Measurements from ENCODE around the gene PLAGL2. TPM values are rescaled to one million over a fixed set of nuclear protein-coding genes. Genes with fewer than 3 reads are reported as not detected.

PLAGL2 gene
- total RNA-seq, 1 donor from 2014 or later, result 16.5 TPM

DNA sequence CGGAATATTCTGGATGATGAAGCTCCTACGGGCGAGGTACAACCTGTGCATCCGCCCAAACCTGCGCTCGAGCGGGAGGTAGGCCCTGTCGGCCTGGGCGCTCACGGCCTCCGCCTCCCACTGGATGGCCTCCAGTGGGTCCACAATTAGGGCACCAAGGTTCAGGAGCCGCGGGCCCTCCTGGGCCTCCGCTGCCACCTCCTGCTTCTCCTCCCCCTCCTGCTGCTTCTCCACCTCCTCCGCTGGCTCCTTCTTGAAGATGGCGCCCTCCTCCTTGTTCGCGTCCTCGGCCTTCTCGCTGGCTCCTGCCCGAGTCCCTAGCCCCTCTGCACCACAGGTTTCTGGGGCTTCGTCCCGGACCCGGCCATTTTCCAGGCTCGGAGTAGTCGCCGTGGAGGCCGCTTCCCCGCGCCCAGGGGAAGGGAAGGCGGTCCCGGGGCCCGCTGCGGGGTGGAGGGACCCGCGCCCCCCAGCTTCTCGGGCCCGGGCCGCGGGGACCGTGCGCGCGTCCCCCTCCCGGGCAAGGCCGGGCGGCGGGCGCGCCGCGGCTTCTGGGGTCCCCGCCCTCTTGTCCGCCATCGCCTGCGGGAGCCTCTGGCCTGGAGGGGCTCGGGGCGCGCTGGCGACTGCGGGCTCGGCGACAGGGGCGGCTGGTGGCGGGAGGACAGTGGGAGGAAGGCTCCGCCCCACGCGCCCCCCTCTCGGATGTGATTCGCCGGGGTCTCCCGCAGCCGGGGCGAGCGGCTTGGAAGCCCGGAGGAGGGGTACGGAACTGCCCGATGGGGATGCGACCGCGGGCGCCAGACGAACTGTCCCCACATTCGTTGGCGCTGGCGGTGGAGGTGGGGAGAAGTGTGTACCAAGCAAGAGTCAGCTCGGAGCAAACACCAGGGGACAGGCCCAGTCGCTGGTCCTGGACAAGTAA lies 17.6 kb downstream of the PLAGL2 start:
- H3K4me1 ChIP-seq, result peaks cover 15% of the 10 kb centered on the region
- H3K4me3 ChIP-seq, result peak overlapping the region; percentile 74
- TF ChIP-seq, protein P1, sequence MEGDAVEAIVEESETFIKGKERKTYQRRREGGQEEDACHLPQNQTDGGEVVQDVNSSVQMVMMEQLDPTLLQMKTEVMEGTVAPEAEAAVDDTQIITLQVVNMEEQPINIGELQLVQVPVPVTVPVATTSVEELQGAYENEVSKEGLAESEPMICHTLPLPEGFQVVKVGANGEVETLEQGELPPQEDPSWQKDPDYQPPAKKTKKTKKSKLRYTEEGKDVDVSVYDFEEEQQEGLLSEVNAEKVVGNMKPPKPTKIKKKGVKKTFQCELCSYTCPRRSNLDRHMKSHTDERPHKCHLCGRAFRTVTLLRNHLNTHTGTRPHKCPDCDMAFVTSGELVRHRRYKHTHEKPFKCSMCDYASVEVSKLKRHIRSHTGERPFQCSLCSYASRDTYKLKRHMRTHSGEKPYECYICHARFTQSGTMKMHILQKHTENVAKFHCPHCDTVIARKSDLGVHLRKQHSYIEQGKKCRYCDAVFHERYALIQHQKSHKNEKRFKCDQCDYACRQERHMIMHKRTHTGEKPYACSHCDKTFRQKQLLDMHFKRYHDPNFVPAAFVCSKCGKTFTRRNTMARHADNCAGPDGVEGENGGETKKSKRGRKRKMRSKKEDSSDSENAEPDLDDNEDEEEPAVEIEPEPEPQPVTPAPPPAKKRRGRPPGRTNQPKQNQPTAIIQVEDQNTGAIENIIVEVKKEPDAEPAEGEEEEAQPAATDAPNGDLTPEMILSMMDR (IDR thresholded peaks at IDR 0.05), result no peak
- TF ChIP-seq EZH2 (IDR thresholded peaks at IDR 0.05) (no peak), EZH2phosphoT487 (IDR thresholded peaks at IDR 0.05) (no peak)
- peak; percentile 90 for DNase-seq (ENCODE audit: low spot score)
- Mint-ChIP-seq H3K4me1 (peaks cover 17% of the 10 kb centered on the region), H3K27ac (peak overlapping the region; percentile 27), H3K27me3 (ENCODE audit: insufficient read depth, low read depth) (peaks cover 10% of the 10 kb centered on the region), H3K36me3 (peaks cover 11% of the 10 kb centered on the region), H3K9me3 (no peaks in the 10 kb centered on the region), H3K4me3 (peak overlapping the region; percentile 84)
- H4K20me1 ChIP-seq (ENCODE audit: low read depth), result peaks cover 42% of the 10 kb centered on the region
- H3F3A ChIP-seq (ENCODE audit: low read depth), result peaks cover 29% of the 10 kb centered on the region
- H3K9ac ChIP-seq, result peak overlapping the region; percentile 63
- peak overlapping the region; percentile 35 for H3K27ac ChIP-seq
- H3K36me3 ChIP-seq, result no peaks in the 10 kb centered on the region
- peak overlapping the region; percentile 78 for H3K4me2 ChIP-seq
- H2AFZ ChIP-seq (replicated peaks), result peak overlapping the region; percentile 86
- no peaks in the 10 kb centered on the region for H3K9me3 ChIP-seq (ENCODE audit: low read depth)
- H3K79me2 ChIP-seq (ENCODE audit: low read depth), result peaks cover 24% of the 10 kb centered on the region
- no peaks in the 10 kb centered on the region for H3K27me3 ChIP-seq

DNA sequence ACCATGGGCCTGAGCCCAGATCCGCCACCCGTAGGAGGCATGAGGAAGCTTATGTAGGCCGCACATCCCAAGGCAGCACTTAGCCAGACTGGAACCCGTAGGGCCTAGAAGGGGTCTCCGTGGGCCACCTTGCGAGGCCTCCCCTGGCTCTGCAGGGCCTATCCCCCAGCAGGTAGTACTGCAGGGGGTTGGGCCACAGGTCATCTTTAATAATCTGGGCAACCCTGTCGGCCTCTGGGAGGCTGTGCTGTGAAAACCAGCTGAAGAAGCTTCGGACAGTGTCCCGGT lies 18.5 kb downstream of the PLAGL2 start:
- Histone ChIP-seq H3K9me3 (ENCODE audit: low read depth) (no peaks in the 10 kb centered on the region), H3K36me3 (no peaks in the 10 kb centered on the region), H3K4me3 (peak overlapping the region; percentile 74), H4K20me1 (ENCODE audit: low read depth) (peaks cover 33% of the 10 kb centered on the region), H3F3A (ENCODE audit: low read depth) (peaks cover 29% of the 10 kb centered on the region), H3K27ac (no peak overlapping the region), H3K9ac (no peak overlapping the region), H3K4me2 (peak overlapping the region; percentile 78), H3K79me2 (ENCODE audit: low read depth) (peaks cover 16% of the 10 kb centered on the region), H3K4me1 (peaks cover 15% of the 10 kb centered on the region), H3K27me3 (no peaks in the 10 kb centered on the region), H2AFZ (replicated peaks) (no peak overlapping the region)
- Mint-ChIP-seq H3K27me3 (ENCODE audit: insufficient read depth, low read depth) (peaks cover 10% of the 10 kb centered on the region), H3K4me1 (peaks cover 17% of the 10 kb centered on the region), H3K4me3 (peak overlapping the region; percentile 87), H3K27ac (no peak overlapping the region), H3K36me3 (peaks cover 6% of the 10 kb centered on the region), H3K9me3 (no peaks in the 10 kb centered on the region)
- TF ChIP-seq EZH2phosphoT487 (IDR thresholded peaks at IDR 0.05) (no peak), EZH2 (IDR thresholded peaks at IDR 0.05) (no peak)
- TF ChIP-seq, protein P1 (IDR thresholded peaks at IDR 0.05), result no peak
- no peak for DNase-seq (ENCODE audit: low spot score)

DNA sequence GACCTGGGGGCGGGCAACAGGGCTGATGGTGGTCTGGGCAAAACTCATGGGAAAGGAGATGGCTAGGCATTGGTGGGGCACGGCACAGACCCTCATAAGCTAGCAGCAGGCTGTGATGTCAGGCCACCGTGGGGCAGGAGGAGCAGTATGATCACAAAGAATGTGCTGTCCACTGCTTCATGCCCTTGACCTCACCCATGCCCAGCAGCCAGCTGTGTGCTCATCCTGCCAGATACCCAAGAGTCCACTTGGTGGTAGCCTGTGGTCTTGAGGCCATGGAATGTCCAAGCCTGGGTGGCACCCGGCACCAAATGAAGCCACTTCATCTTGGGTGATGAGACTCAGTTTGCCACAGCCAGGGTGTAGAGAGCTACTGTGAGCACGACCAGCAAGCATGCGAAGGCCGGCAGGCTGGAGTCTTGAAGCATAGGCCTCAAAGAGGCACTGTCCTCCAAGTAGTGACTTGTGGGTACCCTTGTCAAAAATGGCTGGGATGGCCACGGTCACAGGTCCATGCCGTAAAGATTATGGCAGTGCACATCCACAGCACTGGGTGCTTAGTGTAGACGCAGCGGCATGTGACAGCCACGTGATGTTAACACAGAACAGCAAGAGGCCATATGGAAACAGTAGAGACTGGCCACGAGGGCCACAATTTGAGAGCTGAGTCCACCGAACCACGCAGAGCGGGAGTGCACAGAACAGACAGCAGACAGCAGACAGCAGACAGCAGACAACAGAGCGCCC lies 19.0 kb downstream of the PLAGL2 start:
- no peaks in the 10 kb centered on the region for H3K9me3 Mint-ChIP-seq
- H3K27me3 Mint-ChIP-seq (ENCODE audit: insufficient read depth, low read depth), result peaks cover 12% of the 10 kb centered on the region
- Histone ChIP-seq H3K36me3 (no peaks in the 10 kb centered on the region), H3K4me1 (peaks cover 15% of the 10 kb centered on the region), H3K9me3 (ENCODE audit: low read depth) (no peaks in the 10 kb centered on the region), H3K4me3 (no peak overlapping the region), H3K27ac (no peak overlapping the region), H3K4me2 (peak overlapping the region; percentile 78), H3K79me2 (ENCODE audit: low read depth) (peaks cover 16% of the 10 kb centered on the region), H4K20me1 (ENCODE audit: low read depth) (peaks cover 27% of the 10 kb centered on the region), H3F3A (ENCODE audit: low read depth) (peaks cover 29% of the 10 kb centered on the region), H2AFZ (replicated peaks) (no peak overlapping the region), H3K27me3 (no peaks in the 10 kb centered on the region), H3K9ac (no peak overlapping the region)
- no peak overlapping the region for H3K27ac Mint-ChIP-seq
- peaks cover 17% of the 10 kb centered on the region for H3K4me1 Mint-ChIP-seq
- no peak for DNase-seq (ENCODE audit: low spot score)
- H3K4me3 Mint-ChIP-seq, result peak overlapping the region; percentile 87
- no peak for TF ChIP-seq EZH2 (IDR thresholded peaks at IDR 0.05)
- no peak for TF ChIP-seq EZH2phosphoT487 (IDR thresholded peaks at IDR 0.05)
- TF ChIP-seq, protein P1 (IDR thresholded peaks at IDR 0.05), result no peak
- peaks cover 5% of the 10 kb centered on the region for H3K36me3 Mint-ChIP-seq
